ENCODE measurements around the gene PTPRT. TPM values are rescaled to one million over a fixed set of nuclear protein-coding genes. Genes with fewer than 3 reads are reported as not detected.

Gene PTPRT
- total and polyA plus RNA-seq, 2 of the 4 experiments (the other 2 are of a cell fraction), result not detected

DNA sequence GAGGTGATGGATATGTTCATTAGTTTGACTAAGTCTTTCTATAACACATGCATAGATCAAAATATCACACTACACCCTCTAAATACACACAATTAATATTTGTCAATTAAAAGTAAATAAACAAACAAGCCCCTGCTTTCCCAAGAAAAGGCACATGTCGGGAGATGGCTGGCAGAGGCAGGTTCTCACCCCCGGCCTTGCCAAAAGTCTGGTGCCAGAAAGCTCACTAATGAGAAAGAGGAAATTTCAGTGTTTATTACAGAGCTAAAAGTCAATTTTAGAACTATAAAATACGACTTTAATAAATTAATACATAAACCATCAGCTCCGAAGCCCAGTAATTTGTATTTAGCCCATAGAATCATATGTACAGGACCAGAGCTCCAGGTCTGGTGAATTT lies 404.7 kb downstream of the PTPRT start:
- DNase-seq (no peak), ATAC-seq (ENCODE audit: low read depth) (no peak)
- intact Hi-C loops (cut with micrococcal nuclease) (no loop called here), in situ Hi-C loops (cut with MboI; ENCODE audit: low sequenced_read_pairs) (no loop called here), dilution Hi-C loops (cut with HindIII; ENCODE audit: low sequenced_read_pairs, unreplicated experiment) (no loop called here)
- Histone ChIP-seq H3K9ac (ENCODE audit: low read depth, low read length) (no peak overlapping the region), H2BK5ac (ENCODE audit: low read depth, low read length, poor library complexity, severe bottlenecking) (no peak overlapping the region), H2BK20ac (ENCODE audit: low read depth, low read length) (no peak overlapping the region), H4K91ac (ENCODE audit: insufficient read depth, low read depth, low read length) (no peak overlapping the region), H3K18ac (ENCODE audit: low read depth, low read length) (no peak overlapping the region), H2BK15ac (ENCODE audit: low read depth, low read length) (no peak overlapping the region), H3K56ac (ENCODE audit: extremely low read depth, insufficient read depth, low read length) (no peak overlapping the region), H3K4me2 (ENCODE audit: low read depth, low read length) (no peak overlapping the region), H4K5ac (ENCODE audit: low read depth, low read length) (no peak overlapping the region), H2AK5ac (ENCODE audit: low read depth, low read length) (no peak overlapping the region), H3K14ac (replicated peaks; ENCODE audit: low read depth, low read length) (no peak overlapping the region), H3K4ac (ENCODE audit: low read depth, low read length) (no peak overlapping the region), H3K23ac (ENCODE audit: low read depth, low read length) (no peak overlapping the region), H4K20me1 (ENCODE audit: insufficient read depth, low read length) (no peaks in the 10 kb centered on the region), H3K79me1 (ENCODE audit: low read depth in 1 of 2, low read length in 2 of 2) (no peaks in the 10 kb centered on the region), H2BK120ac (ENCODE audit: low read depth, low read length) (no peak overlapping the region), H4K8ac (ENCODE audit: low read depth in 2 of 2, low read length in 2 of 2) (no peak overlapping the region), H3K9me3 (ENCODE audit: control insufficient read depth, insufficient read depth, low read length) (peaks cover 12% of the 10 kb centered on the region), H3K36me3 (ENCODE audit: control insufficient read depth, insufficient read depth, low read length) (no peaks in the 10 kb centered on the region), H3K4me3 (ENCODE audit: insufficient read depth, low read depth, low read length) (no peak overlapping the region), H3K9me1 (ENCODE audit: insufficient read depth, low read length) (no peaks in the 10 kb centered on the region), H2AFZ (replicated peaks; ENCODE audit: low read length, poor library complexity) (no peak overlapping the region), H3K4me1 (ENCODE audit: control insufficient read depth, insufficient read depth, low read length) (no peaks in the 10 kb centered on the region), H3K27me3 (ENCODE audit: control insufficient read depth, insufficient read depth, low read length) (no peaks in the 10 kb centered on the region), H3K27ac (ENCODE audit: insufficient read depth, low read length) (no peak overlapping the region), H2AK9ac (replicated peaks; ENCODE audit: low read depth, low read length, poor library complexity) (no peak overlapping the region)
- WGBS, 2 experiments (ENCODE audit: extremely low coverage in 2 of 2, insufficient read length in 1 of 2), result no CpG with 5 or more reads among the region's 4 CpGs
- CTCF ChIA-PET, result no interaction called here
- no peak for TF ChIP-seq RAD21 (IDR thresholded peaks at IDR 0.05; ENCODE audit: low read length)
- TF ChIP-seq CHD1 (IDR thresholded peaks at IDR 0.05; ENCODE audit: low read depth, low read length), result no peak
- TF ChIP-seq FOS (IDR thresholded peaks at IDR 0.05; ENCODE audit: low read depth, low read length), result no peak
- no peak for TF ChIP-seq RCOR1 (IDR thresholded peaks at IDR 0.05; ENCODE audit: insufficient replicate concordance, low read length)
- no peak for TF ChIP-seq MAFK (IDR thresholded peaks at IDR 0.05; ENCODE audit: low read depth, low read length)
- no peak for TF ChIP-seq MXI1 (IDR thresholded peaks at IDR 0.05; ENCODE audit: borderline replicate concordance, low read depth, low read length)
- TF ChIP-seq, protein P1, sequence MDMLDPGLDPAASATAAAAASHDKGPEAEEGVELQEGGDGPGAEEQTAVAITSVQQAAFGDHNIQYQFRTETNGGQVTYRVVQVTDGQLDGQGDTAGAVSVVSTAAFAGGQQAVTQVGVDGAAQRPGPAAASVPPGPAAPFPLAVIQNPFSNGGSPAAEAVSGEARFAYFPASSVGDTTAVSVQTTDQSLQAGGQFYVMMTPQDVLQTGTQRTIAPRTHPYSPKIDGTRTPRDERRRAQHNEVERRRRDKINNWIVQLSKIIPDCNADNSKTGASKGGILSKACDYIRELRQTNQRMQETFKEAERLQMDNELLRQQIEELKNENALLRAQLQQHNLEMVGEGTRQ (IDR thresholded peaks at IDR 0.05; ENCODE audit: low read depth, low read length), result no peak
- TF ChIP-seq MAZ (IDR thresholded peaks at IDR 0.05; ENCODE audit: borderline replicate concordance, low read depth, low read length), result no peak
- TF ChIP-seq, protein P2, sequence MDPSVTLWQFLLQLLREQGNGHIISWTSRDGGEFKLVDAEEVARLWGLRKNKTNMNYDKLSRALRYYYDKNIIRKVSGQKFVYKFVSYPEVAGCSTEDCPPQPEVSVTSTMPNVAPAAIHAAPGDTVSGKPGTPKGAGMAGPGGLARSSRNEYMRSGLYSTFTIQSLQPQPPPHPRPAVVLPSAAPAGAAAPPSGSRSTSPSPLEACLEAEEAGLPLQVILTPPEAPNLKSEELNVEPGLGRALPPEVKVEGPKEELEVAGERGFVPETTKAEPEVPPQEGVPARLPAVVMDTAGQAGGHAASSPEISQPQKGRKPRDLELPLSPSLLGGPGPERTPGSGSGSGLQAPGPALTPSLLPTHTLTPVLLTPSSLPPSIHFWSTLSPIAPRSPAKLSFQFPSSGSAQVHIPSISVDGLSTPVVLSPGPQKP (IDR thresholded peaks at IDR 0.05; ENCODE audit: borderline replicate concordance, low read depth, low read length), result no peak
- no peak for TF ChIP-seq SMC3 (IDR thresholded peaks at IDR 0.05; ENCODE audit: low read depth, low read length)
- TF ChIP-seq BHLHE40 (IDR thresholded peaks at IDR 0.05; ENCODE audit: low read depth, low read length), result no peak
- no peak for TF ChIP-seq RFX5 (IDR thresholded peaks at IDR 0.05; ENCODE audit: low read depth, low read length)
- no TSS peak for BruUV-seq (replicated peaks)
- POLR2A ChIA-PET (ENCODE audit: unreplicated experiment), result no interaction called here

Data from IMR-90 (cell line).